Ishikawa (cell line): ENCODE measurements around the gene SEPTIN1.

Experiments
- FOXM1 ChIP-seq: IDR thresholded peaks from 2 replicates; pipeline ENCODE4 v1.6.1; 2012; ENCODE audit warnings: low read depth, borderline replicate concordance
- TAF1 ChIP-seq: IDR thresholded peaks from 2 replicates; pipeline ENCODE4 v1.6.1; 2012; ENCODE audit warnings: low read depth, mild to moderate bottlenecking

DNA sequence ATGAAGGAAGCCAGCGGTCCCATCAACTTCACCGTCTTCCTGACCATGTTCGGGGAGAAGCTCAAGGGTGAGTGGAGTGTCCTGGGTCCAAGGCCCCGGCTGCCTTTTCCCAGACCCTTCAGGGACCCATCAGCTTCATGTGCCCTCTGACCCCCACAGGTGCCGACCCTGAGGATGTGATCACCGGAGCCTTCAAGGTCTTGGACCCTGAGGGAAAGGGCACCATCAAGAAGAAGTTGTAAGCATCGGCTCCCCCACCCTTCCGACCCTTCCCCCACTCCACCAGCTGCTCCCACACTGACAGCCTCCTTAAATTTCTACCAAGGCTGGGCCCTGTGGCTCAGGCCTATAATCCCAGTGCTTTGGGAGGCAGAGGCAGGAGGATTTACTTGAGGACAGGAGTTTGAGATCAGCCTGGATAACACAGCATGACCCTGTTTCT, 5.9 kb downstream of the SEPTIN1 start:
- TF ChIP-seq FOXM1, result no peak
- no peak for TF ChIP-seq TAF1
